HepG2 (cell line): ENCODE results near the gene PAK1IP1. TPM values are rescaled to one million over a fixed set of nuclear protein-coding genes. Genes with fewer than 3 reads are reported as not detected.

Experiments used
- ARHGAP35 ChIP-seq: sonication (generic); formaldehyde crosslinking; IDR thresholded peaks from 2 replicates; pipeline ENCODE4 v1.9.0; 2022; ENCODE audit warnings: mild to moderate bottlenecking, inconsistent platforms, moderate library complexity, missing genetic modification reagents, borderline replicate concordance
- ATF4 ChIP-seq, 2 experiments: fragments of 450-650 bp in 1 of 2; sonication (generic) in 1 of 2; formaldehyde crosslinking; IDR thresholded peaks; 2 replicates each; pipeline versions ENCODE4 v1.5.0 to v1.8.0; 2020 to 2022; ENCODE audit warnings: mild to moderate bottlenecking in 1 of 2, missing genetic modification reagents in 1 of 2
- ATF6 ChIP-seq: sonication (generic); formaldehyde crosslinking; conservative IDR thresholded peaks from 2 replicates; pipeline ENCODE4 v1.4.0; 2020; ENCODE audit warnings: missing genetic modification reagents
- BCL6 ChIP-seq: IDR thresholded peaks from 2 replicates; pipeline ENCODE4 v1.6.1; 2016; ENCODE audit warnings: missing genetic modification reagents, missing compliant biosample characterization
- FUBP1 ChIP-seq: sonication (generic); formaldehyde crosslinking; IDR thresholded peaks from 2 replicates; pipeline ENCODE4 v1.5.1; 2020; ENCODE audit warnings: missing genetic modification reagents, mild to moderate bottlenecking, borderline replicate concordance
- HDAC1 ChIP-seq: sonication (generic); formaldehyde crosslinking; IDR thresholded peaks from 2 replicates; pipeline ENCODE4 v1.5.1; 2020; ENCODE audit warnings: mild to moderate bottlenecking, missing genetic modification reagents
- MTA3 ChIP-seq: sonication (generic); formaldehyde crosslinking; IDR thresholded peaks from 2 replicates; pipeline ENCODE4 v1.4.0; 2020; ENCODE audit warnings: missing genetic modification reagents
- SMARCE1 ChIP-seq: fragments of 450-650 bp; IDR thresholded peaks from 2 replicates; pipeline ENCODE4 v1.6.1; 2017; ENCODE audit warnings: borderline replicate concordance
- ZBTB21 ChIP-seq: sonication (generic); formaldehyde crosslinking; IDR thresholded peaks from 2 replicates; pipeline ENCODE4 v1.4.0; 2020; ENCODE audit warnings: missing genetic modification reagents
- ZKSCAN5 ChIP-seq: sonication (generic); formaldehyde crosslinking; IDR thresholded peaks from 2 replicates; pipeline ENCODE4 v1.5.1; 2020; ENCODE audit warnings: mild to moderate bottlenecking, missing genetic modification reagents
- ZNF317 ChIP-seq: sonication (generic); formaldehyde crosslinking; IDR thresholded peaks from 2 replicates; pipeline ENCODE4 v1.5.0; 2020; ENCODE audit warnings: mild to moderate bottlenecking, missing genetic modification reagents
- ZNF33B ChIP-seq: sonication (generic); formaldehyde crosslinking; IDR thresholded peaks from 2 replicates; pipeline ENCODE4 v1.5.1; 2020; ENCODE audit warnings: mild to moderate bottlenecking, missing genetic modification reagents
- ZNF563 ChIP-seq: sonication (generic); formaldehyde crosslinking; IDR thresholded peaks from 2 replicates; pipeline ENCODE4 v1.8.0; 2022; ENCODE audit warnings: mild to moderate bottlenecking, moderate library complexity, missing genetic modification reagents
- ZNF597 ChIP-seq: sonication (generic); formaldehyde crosslinking; IDR thresholded peaks from 2 replicates; pipeline ENCODE4 v1.5.0; 2020; ENCODE audit warnings: missing genetic modification reagents
- ZNF740 ChIP-seq: sonication (generic); formaldehyde crosslinking; IDR thresholded peaks from 2 replicates; pipeline ENCODE4 v1.4.0; 2020; ENCODE audit warnings: missing genetic modification reagents
- ZNF777 ChIP-seq: sonication (generic); formaldehyde crosslinking; IDR thresholded peaks from 2 replicates; pipeline ENCODE4 v1.4.0; 2020; ENCODE audit warnings: missing genetic modification reagents
- ZZZ3 ChIP-seq: sonication (generic); formaldehyde crosslinking; IDR thresholded peaks from 2 replicates; pipeline ENCODE4 v1.4.0; 2020; ENCODE audit warnings: missing genetic modification reagents, mild to moderate bottlenecking, borderline replicate concordance
- polyA plus RNA-seq, 8 experiments: library from polyadenylated mRNA; depleted of rRNA in 3 of 8; stranded (reverse) in 7 of 8; unstranded in 1 of 8; fragments of >200 nt; fragmentation: Illumina TruSeq in 4 of 8; extraction: Trizol in 4 of 8; gene quantifications; 2 replicates each; pipeline versions ENCODE4 v1.2.1 to v1.2.3, GENCODE V29; 2011 to 2016; ENCODE audit warnings: low read depth in 4 of 8, missing spikeins in 1 of 8, mixed read lengths in 1 of 8; ENCODE audit not compliant: insufficient read depth in 1 of 8
- total RNA-seq, 5 experiments: library from RNA; depleted of rRNA; stranded (reverse); fragments of >200 nt; fragmentation: Illumina TruSeq; extraction: Trizol; gene quantifications; 2 replicates each; pipeline ENCODE4 v1.2.3, GENCODE V29; 2016; ENCODE audit warnings: low read depth in 1 of 5

The PAK1IP1 gene
- total and polyA plus RNA-seq, 2 of the 13 experiments (the other 11 are each of a cell fraction or from before 2014, with no cell fraction given) = 23.4 to 66.2 TPM

GRCh38 chr6:10722820-10723566 is 28.2 kb downstream of the PAK1IP1 start, which contains the start of gene TMEM14C (continued):
- no peak for TF ChIP-seq ZNF597
- TF ChIP-seq ZNF777 (CRISPR knock-in tag) = peak; percentile 66; the same call in 1 of the 2 replicates
- TF ChIP-seq ZNF33B = no peak; the same call in 1 of the 2 replicates
- TF ChIP-seq SMARCE1 = no peak
- peak; percentile 87; the same call in 1 of the 2 replicates for TF ChIP-seq FUBP1 (CRISPR knock-in tag)
- no peak; the same call in 1 of the 2 replicates for TF ChIP-seq ZBTB21 (CRISPR knock-in tag)
- TF ChIP-seq ARHGAP35 (CRISPR knock-in tag) = 0 out of 2 replicates have a peak, but pooled peaks have one; percentile 65
- TF ChIP-seq ZKSCAN5 (CRISPR knock-in tag) = 0 out of 2 replicates have a peak, but pooled peaks have one; percentile 57
- TF ChIP-seq ZNF563 = peak; percentile 76
- peak; percentile 34; the same call in 1 of the 2 replicates for TF ChIP-seq ZNF740 (CRISPR knock-in tag)
- TF ChIP-seq ZZZ3 (CRISPR knock-in tag) = peak; percentile 96
- TF ChIP-seq MTA3 (CRISPR knock-in tag) = no peak
- TF ChIP-seq ZNF317 (CRISPR knock-in tag) = peak; percentile 44
- peak in 1 of 2 experiments; percentile 82; a peak in 2 of 4 replicates for TF ChIP-seq ATF4 (CRISPR knock-in tag; IDR thresholded peaks at IDR 0.05)
- TF ChIP-seq HDAC1 (CRISPR knock-in tag) = peak; percentile 92
- peak; percentile 63 for TF ChIP-seq BCL6 (CRISPR knock-in tag)
- TF ChIP-seq ATF6 = peak; percentile 71; the same call in 1 of the 2 replicates
